GM23338 (cell line): ENCODE results near the gene AKR1E2.

Experiments used
- CTCF ChIP-seq, 2 experiments: fragments of 200-600 bp in 1 of 2; sonication (generic) in 1 of 2; conservative IDR thresholded peaks; 2 replicates each; pipeline versions ENCODE4 v1.5.1 to v1.6.1; 2016 to 2017; ENCODE audit warnings: antibody characterized with exemption in 2 of 2, low read depth in 2 of 2, mild to moderate bottlenecking in 2 of 2, moderate library complexity in 1 of 2
- ETS1 ChIP-seq: IDR thresholded peaks from 2 replicates; pipeline ENCODE4 v1.6.1; 2016; ENCODE audit warnings: antibody characterized with exemption
- EZH2 ChIP-seq: fragments of 200-600 bp; sonication (generic); IDR thresholded peaks from one replicate; pipeline ENCODE4 v1.8.0; 2017; ENCODE audit warnings: antibody characterized with exemption, mild to moderate bottlenecking, low read depth; ENCODE audit not compliant: unreplicated experiment
- JUNB ChIP-seq: IDR thresholded peaks from one replicate; pipeline ENCODE4 v1.6.1; 2016; ENCODE audit warnings: antibody characterized with exemption; ENCODE audit not compliant: unreplicated experiment

- TF ChIP-seq ETS1 (no peak), CTCF (conservative IDR thresholded peaks at IDR 0.05; ENCODE audit: low read depth in 2 of 2) (no peak), EZH2 (no peak), JUNB (no peak)
These were observed 15.9 kb upstream of the AKR1E2 start for GRCh38 chr10:4810092-4810491.
